ENCODE results near the gene UXT. TPM values are rescaled to one million over a fixed set of nuclear protein-coding genes. Genes with fewer than 3 reads are reported as not detected.
A peak's percentile ranks its signal among the peaks of the same experiment; 100 is the strongest.

The UXT gene
- total and polyA plus RNA-seq, 9 of the 15 experiments (the other 6 are each of a cell fraction or from before 2014, with no cell fraction given): 141 to 300 (median 204) TPM

GRCh38 chrX:47662144-47662657 lies 3.2 kb upstream of the UXT start:
- H4K20me1 ChIP-seq (replicated peaks; ENCODE audit: control insufficient read depth, insufficient read depth, low read length): no peaks in the 10 kb centered on the region
- H3K4me2 ChIP-seq (ENCODE audit: insufficient read depth, low read length): peak overlapping the region; percentile 54
- FAIRE-seq (peak; percentile 92), ATAC-seq (peak; percentile 57), DNase-seq (ENCODE audit: extremely low read depth in 1 of 4, low spot score in 3 of 4) (peak; percentile 43 to 91 (median 60))
- in situ Hi-C loops (cut with MboI) (no loop called here), intact Hi-C loops (cut with micrococcal nuclease) (no loop called here)
- H3K4me3 ChIP-seq: no peak overlapping the region
- H3K79me2 ChIP-seq (ENCODE audit: control insufficient read depth, insufficient read depth, low read length): peaks cover 18% of the 10 kb centered on the region
- H3K9me3 ChIP-seq (replicated peaks; ENCODE audit: control insufficient read depth, insufficient read depth, low read depth, low read length): no peaks in the 10 kb centered on the region
- peak overlapping the region; percentile 79 for H2AFZ ChIP-seq (ENCODE audit: low read depth, low read length)
- peaks cover 2% of the 10 kb centered on the region for H3K9me1 ChIP-seq (ENCODE audit: control insufficient read depth, insufficient read depth, low read length)
- ChIA-PET POLR2A (interaction anchor here (0.6 to 1.2 kb wide), 7 partner anchors 12 to 137 kb away, joined by 3 to 4 read pairs (median 3); no protein-coding TSS in a partner anchor), CTCF (ENCODE audit: low intra/inter-chr PET ratio) (no interaction called here)
- H3K9ac ChIP-seq (ENCODE audit: insufficient read depth in 1 of 2, low read depth in 2 of 2, low read length in 2 of 2): peak overlapping the region; percentile 71 to 74; a peak in 2 of 4 replicates
- WGBS (ENCODE audit: insufficient coverage, low coverage, missing lambda C conversion rate): 0% methylated on average over 1 of the region's 1 CpG
- peaks cover 15 to 68% of the 10 kb centered on the region in 2 experiments for H3K4me1 ChIP-seq (replicated peaks in 1 of 2; ENCODE audit: control insufficient read depth in 2 of 2, insufficient read depth in 2 of 2, low read length in 2 of 2)
- no TSS peak for BruUV-seq (replicated peaks)
- H3K27me3 ChIP-seq (ENCODE audit: control insufficient read depth in 2 of 2, insufficient read depth in 2 of 2, low read length in 2 of 2): no peaks in the 10 kb centered on the region
- peak overlapping the region; percentile 95 for H3K27ac ChIP-seq (ENCODE audit: extremely low read depth, low read depth, low read length)
- peaks cover 11% of the 10 kb centered on the region; the same call in 2 of the 3 replicates for H3K36me3 ChIP-seq (ENCODE audit: control insufficient read depth, insufficient read depth, low read length)
- TF ChIP-seq FOXK1 (CRISPR knock-in tag; IDR thresholded peaks at IDR 0.05; ENCODE audit: borderline replicate concordance) (no peak), HDAC1 (IDR thresholded peaks at IDR 0.05) (peak in 1 of 2 experiments; percentile 68; a peak in 1 of 4 replicates), SMARCA4 (IDR thresholded peaks at IDR 0.05) (peak; percentile 95), ATF3 (IDR thresholded peaks at IDR 0.05) (peak; percentile 94), ATF3 (CRISPR knock-in tag; conservative IDR thresholded peaks at IDR 0.05) (peak; percentile 87), ZNF512 (tag; IDR thresholded peaks at IDR 0.05) (no peak), TBP (optimal IDR thresholded peaks at IDR 0.05; ENCODE audit: low read depth, low read length) (peak; percentile 34), FOXM1 (IDR thresholded peaks at IDR 0.05; ENCODE audit: low read depth) (peak; percentile 37; the same call in 1 of the 2 replicates), FOXM1 (CRISPR knock-in tag; IDR thresholded peaks at IDR 0.05; ENCODE audit: low read depth) (no peak), ARID3B (CRISPR knock-in tag; IDR thresholded peaks at IDR 0.05; ENCODE audit: borderline replicate concordance) (no peak), MYNN (IDR thresholded peaks at IDR 0.05) (peak; percentile 49; the same call in 1 of the 2 replicates), MYNN (CRISPR knock-in tag; IDR thresholded peaks at IDR 0.05) (no peak), TAF1 (IDR thresholded peaks at IDR 0.05; ENCODE audit: control insufficient read depth, extremely low read depth, insufficient read depth, low read length, severe bottlenecking) (peak; percentile 32), CREM (IDR thresholded peaks at IDR 0.05; ENCODE audit: low read depth) (peak; percentile 57; the same call in 1 of the 2 replicates), ZNF592 (IDR thresholded peaks at IDR 0.05) (peak; percentile 88)
